Fibroblast of lung (primary cell): Measurements from ENCODE around the gene INTS7. TPM values are rescaled to one million over a fixed set of nuclear protein-coding genes. Genes with fewer than 3 reads are reported as not detected.

Experiments
- DNase-seq, 2 donors: peaks; one replicate each; pipeline versions ENCODE4 v3.0.0 to v3.0.0-alpha.2; 2010; ENCODE audit warnings: low read depth in 2 of 2
- H2AFZ ChIP-seq: 2 replicates; pipeline ENCODE4 v1.5.1; 2012; ENCODE audit warnings: low read length, control low read depth, inconsistent platforms
- H3K27ac ChIP-seq: 2 replicates; pipeline ENCODE4 v1.5.1; 2011; ENCODE audit warnings: low read length, control low read depth; ENCODE audit not compliant: insufficient read depth
- H3K27me3 ChIP-seq: 2 replicates; pipeline ENCODE4 v1.5.1; 2011; ENCODE audit warnings: mild to moderate bottlenecking, low read length; ENCODE audit not compliant: control insufficient read depth, insufficient read depth
- H3K36me3 ChIP-seq: 2 replicates; pipeline ENCODE4 v1.5.1; 2011; ENCODE audit warnings: low read length; ENCODE audit not compliant: control insufficient read depth, insufficient read depth
- H3K4me1 ChIP-seq: 2 replicates; pipeline ENCODE4 v1.5.1; 2011; ENCODE audit warnings: low read length; ENCODE audit not compliant: control insufficient read depth, insufficient read depth; ENCODE audit errors: extremely low read depth
- H3K4me2 ChIP-seq: 2 replicates; pipeline ENCODE4 v1.5.1; 2011; ENCODE audit warnings: low read length, control low read depth; ENCODE audit not compliant: insufficient read depth; ENCODE audit errors: extremely low read depth
- H3K4me3 ChIP-seq, 4 experiments: fragments of 200-600 bp in 1 of 4; sonication (generic) in 1 of 4; replicated peaks in 1 of 4; 2 replicates each; pipeline ENCODE4 v1.5.1; 2011 to 2016; ENCODE audit warnings: low read length in 4 of 4, low read depth in 3 of 4, mild to moderate bottlenecking in 3 of 4, control low read depth in 2 of 4, inconsistent platforms in 1 of 4, mixed read lengths in 1 of 4; ENCODE audit not compliant: insufficient read depth in 1 of 4; ENCODE audit errors: control extremely low read depth in 1 of 4
- H3K79me2 ChIP-seq: 2 replicates; pipeline ENCODE4 v1.5.1; 2012; ENCODE audit warnings: mild to moderate bottlenecking, low read length, inconsistent platforms; ENCODE audit not compliant: control insufficient read depth, insufficient read depth
- H3K9ac ChIP-seq: 2 replicates; pipeline ENCODE4 v1.5.1; 2011; ENCODE audit warnings: mild to moderate bottlenecking, low read length, control low read depth; ENCODE audit not compliant: insufficient read depth
- H3K9me3 ChIP-seq: 2 replicates; pipeline ENCODE4 v1.5.1; 2012; ENCODE audit warnings: low read depth, low read length; ENCODE audit not compliant: control insufficient read depth, insufficient read depth
- H4K20me1 ChIP-seq: 2 replicates; pipeline ENCODE4 v1.5.1; 2011; ENCODE audit warnings: low read length; ENCODE audit not compliant: control insufficient read depth, insufficient read depth; ENCODE audit errors: extremely low read depth
- CTCF ChIP-seq, 2 donors: IDR thresholded peaks in 1 of 2; conservative IDR thresholded peaks in 1 of 2; 1 replicate in 1 of 2; 2 replicates in 1 of 2; pipeline ENCODE4 v1.5.1; 2011 to 2012; ENCODE audit warnings: low read length in 2 of 2, control low read depth in 1 of 2, inconsistent platforms in 1 of 2, low read depth in 1 of 2, mild to moderate bottlenecking in 1 of 2
- EZH2 ChIP-seq: IDR thresholded peaks from 2 replicates; pipeline ENCODE4 v1.5.1; 2012; ENCODE audit warnings: low read length, control low read depth, mild to moderate bottlenecking; ENCODE audit errors: missing control alignments
- polyA plus RNA-seq, 2 donors: library from polyadenylated mRNA; depleted of rRNA in 1 of 2; stranded (reverse) in 1 of 2; unstranded in 1 of 2; fragments of >200 nt; gene quantifications; 2 replicates each; pipeline ENCODE4 v1.2.1, GENCODE V29; 2011 to 2012; ENCODE audit warnings: missing spikeins in 1 of 2
- total RNA-seq: library from RNA; depleted of rRNA; stranded (reverse); fragments of >200 nt; gene quantifications from 2 replicates; pipeline ENCODE4 v1.2.1, GENCODE V29; 2014

INTS7 gene
- total and polyA plus RNA-seq, 2 donors (not counting 1 experiment from before 2014, with no cell fraction given) = 20.6 to 23.7 TPM

GRCh38 chr1:211991695-211992094 is 43.7 kb downstream of the INTS7 start:
- Histone ChIP-seq H3K4me1 (no peaks in the 10 kb centered on the region), H4K20me1 (no peaks in the 10 kb centered on the region), H3K36me3 (no peaks in the 10 kb centered on the region), H3K79me2 (no peaks in the 10 kb centered on the region), H3K27me3 (no peaks in the 10 kb centered on the region), H3K4me3 (no peak overlapping the region), H3K9ac (no peak overlapping the region), H3K4me2 (no peak overlapping the region), H3K9me3 (no peaks in the 10 kb centered on the region), H3K27ac (no peak overlapping the region), H2AFZ (no peak overlapping the region)
- TF ChIP-seq EZH2 = no peak
- TF ChIP-seq CTCF (conservative IDR thresholded peaks at IDR 0.05 in 1 of 2, IDR thresholded peaks at IDR 0.05 in 1 of 2; ENCODE audit: low read depth in 1 of 2, low read length in 2 of 2) = no peak
- DNase-seq = no peak

- H3K9ac ChIP-seq = no peak overlapping the region
These were observed 48.6 kb downstream of the INTS7 start for GRCh38 chr1:211986628-211987254.

More at GRCh38 chr1:211986628-211987254, 48.6 kb downstream of the INTS7 start:
- Histone ChIP-seq H3K27ac (no peak overlapping the region), H2AFZ (no peak overlapping the region), H3K4me3 (no peak overlapping the region), H3K4me1 (no peaks in the 10 kb centered on the region), H3K27me3 (no peaks in the 10 kb centered on the region), H3K36me3 (peaks cover 2% of the 10 kb centered on the region), H3K4me2 (no peak overlapping the region), H3K9me3 (no peaks in the 10 kb centered on the region), H4K20me1 (no peaks in the 10 kb centered on the region), H3K79me2 (no peaks in the 10 kb centered on the region)
- no peak for DNase-seq
- TF ChIP-seq CTCF (conservative IDR thresholded peaks at IDR 0.05 in 1 of 2, IDR thresholded peaks at IDR 0.05 in 1 of 2; ENCODE audit: low read depth in 1 of 2, low read length in 2 of 2) (no peak), EZH2 (no peak)
